Activated CD4-positive, alpha-beta T cell treated with anti-CD3 and anti-CD28 coated beads for 48 hours (primary cell): ENCODE results near the gene CYBC1.

ENCODE experiments used
- DNase-seq: peaks from one replicate; pipeline ENCODE4 v3.0.0-alpha.2; 2020

Gene CYBC1

DNA sequence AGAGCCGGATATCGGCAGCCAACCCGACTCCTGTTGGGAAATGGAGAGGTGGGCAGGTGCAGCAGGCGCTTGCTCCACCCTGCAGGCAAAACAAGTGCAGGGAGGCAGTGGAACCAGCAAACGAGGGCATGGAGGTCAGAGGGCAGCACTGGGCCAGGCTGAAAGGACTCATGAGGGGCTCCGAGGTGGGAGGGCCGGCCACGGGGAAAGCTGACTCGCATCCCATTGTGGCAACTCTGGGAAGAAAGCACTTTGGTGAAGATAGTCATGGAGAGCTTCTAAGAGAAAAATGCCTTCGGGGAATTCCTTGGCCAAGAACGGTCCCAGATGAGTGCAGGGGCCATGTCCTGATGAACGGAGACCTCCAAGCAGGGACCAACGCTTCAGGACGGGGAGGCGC lies 4.4 kb downstream of the CYBC1 start:
- no peak for DNase-seq

GRCh38 chr17:82445542-82445941 lies 5.0 kb downstream of the CYBC1 start:
- no peak for DNase-seq

DNA sequence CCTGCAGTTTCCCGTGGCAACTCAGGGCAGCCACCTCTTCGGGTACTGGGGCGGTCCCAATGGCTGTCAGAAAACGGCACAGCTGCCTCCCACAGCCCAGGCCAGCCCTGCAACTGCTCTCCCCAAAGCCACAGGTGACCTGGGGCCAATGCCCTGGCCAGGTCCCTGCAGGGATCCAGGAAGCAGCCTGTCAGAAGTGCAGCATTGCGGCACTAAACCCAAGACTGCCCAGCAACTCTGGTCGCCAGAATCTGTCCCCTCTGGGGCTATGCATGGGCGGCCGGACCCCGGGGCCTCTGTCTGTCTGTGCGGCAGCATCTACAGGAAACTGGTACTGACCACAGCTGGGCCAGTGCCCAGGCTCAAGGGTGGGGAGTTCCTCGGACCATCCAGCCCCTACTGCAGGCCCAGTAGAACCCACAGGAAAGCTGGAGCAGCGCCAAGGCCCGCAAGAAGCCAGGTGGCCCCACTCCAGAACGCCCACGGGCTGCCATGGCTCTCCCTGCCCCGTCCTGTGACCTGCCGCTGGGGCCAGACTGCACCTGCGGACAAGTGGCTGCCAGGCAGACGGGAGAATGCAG lies 5.5 kb downstream of the CYBC1 start:
- DNase-seq: no peak

DNA sequence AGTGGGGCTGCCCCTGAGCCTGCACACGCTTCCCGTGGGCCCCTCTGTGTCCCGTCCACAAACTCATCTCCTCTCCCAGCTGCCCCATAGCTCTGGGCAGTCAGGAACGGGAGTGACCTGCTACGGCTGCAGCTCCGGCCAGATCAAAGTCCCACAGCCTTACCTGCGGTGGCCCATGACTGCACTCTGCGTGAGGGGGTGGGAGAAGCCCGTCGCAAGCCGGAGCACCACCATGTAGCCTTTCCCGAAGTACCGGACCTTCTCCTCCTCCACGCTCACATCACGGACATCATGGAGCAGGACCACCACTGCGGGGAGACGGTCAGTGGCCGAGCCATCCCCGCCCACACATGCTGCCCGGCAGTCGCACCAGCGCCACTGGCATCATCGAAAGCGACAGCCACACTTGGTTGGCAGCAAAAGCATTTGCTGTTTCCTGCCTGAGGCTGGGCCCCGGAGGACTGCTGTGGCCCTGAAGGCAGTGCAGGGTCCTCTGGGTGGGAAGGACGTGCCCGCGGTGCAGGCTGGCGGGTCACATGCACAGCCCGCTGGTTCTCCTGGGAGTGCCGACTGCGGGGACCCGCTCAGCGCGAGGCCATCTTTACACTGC lies 6.2 kb downstream of the CYBC1 start:
- DNase-seq: no peak

DNA sequence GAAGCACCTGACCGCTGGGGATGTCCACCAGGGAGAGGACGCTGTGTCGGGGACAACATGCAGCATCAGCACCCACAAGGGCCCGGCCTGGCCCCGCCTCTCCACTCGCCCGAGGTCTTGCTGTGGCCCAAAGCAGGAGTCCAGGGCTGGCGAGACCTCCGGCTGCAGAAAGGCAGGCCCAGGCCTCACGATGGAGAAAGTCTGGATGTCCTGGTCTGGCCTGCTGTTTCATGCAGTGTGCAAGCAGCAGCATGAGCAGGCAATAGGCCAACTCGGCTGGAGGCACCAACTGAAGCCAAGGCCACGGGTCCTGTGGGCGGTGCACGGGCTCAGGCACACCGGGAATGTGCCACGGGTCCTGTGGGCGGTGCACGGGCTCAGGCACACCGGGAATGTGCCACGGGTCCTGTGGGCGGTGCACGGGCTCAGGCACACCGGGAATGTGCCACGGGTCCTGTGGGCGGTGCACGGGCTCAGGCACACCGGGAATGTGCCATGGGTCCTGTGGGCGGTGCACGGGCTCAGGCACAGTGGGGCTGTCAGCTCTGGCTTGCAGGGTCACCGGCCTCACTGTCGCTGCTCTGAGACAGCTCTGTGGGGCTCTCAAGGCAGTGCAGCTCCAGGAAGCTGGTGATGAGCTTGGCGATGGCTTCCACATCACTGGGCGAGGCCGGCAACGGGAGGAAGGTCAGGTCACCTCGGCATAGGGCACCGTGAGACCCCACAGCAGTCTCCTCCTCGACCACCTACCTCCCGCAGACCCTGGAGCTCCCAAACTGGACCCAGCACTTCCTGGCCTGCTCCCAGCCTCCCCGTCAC lies 6.9 kb downstream of the CYBC1 start:
- DNase-seq: no peak

DNA sequence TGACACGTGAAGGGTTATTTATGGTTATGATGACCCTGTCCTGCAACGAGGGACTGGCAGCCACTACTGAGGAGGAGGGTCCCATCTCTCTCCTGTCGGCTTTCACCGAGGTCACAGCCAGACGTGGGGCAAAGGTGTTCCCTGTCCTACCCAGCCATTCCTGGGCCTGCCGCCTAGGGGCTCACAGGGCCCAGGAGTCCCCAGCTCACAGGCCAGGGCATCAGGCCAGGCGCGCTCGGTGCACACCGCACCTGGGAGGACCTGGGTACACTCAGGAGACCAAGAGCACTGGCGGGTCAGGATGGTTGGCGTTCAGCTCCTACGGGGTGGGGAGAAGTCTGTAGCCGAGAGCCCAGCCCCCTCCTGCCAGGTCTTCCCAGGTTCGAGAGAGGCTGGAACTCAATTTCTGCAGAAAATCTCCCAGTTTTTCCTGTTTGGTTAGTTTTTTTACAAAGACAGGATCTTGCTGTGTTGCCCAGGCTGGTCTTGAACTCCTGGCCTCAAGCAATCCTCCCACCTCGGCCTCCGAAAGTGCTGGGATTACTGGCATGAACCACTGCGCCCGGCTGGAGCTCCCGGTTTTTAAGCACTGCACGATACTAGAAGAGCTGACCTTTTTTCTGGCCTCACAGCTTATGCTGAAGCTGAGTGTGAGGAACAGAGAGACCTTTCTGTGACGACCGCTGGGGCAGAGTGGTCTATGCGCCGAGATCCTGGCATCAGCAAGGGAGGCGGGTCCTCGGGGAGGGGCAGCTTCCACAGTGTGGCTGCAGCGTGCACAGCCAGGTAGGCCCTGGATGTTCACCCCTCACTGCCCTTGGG lies 7.7 kb downstream of the CYBC1 start:
- DNase-seq: no peak

GRCh38 chr17:82441691-82442487 lies 8.7 kb downstream of the CYBC1 start:
- no peak for DNase-seq

DNA sequence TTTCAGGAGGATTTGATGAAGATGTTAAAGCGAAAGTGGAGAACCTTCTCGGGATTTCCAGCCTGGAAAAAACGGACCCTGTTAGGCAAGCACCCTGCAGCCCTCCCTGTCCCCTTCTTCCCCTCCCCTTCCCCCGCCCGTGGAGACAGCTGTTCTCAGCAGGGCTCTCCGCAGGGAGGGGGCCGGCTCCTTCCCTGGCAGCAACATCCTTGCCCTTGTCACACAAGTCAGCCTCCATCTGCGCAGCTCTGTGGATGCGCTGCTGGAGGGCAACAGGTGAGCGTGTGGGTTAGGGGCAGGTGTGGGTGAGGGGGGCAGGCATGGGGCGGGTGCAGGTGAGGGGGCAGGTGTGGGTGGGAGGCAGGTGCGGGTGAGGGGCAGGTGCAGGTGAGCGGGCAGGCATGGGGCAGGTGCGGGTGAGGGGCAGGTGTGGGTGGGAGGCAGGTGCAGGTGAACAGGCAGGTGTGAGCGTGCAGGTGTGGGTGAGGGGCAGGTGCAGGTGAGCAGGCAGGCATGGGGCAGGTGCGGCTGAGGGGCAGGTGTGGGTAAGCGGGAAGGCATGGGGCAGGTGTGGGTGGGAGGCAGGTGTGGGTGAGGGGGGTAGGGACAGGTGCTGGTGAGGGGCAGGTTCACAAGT lies 9.4 kb downstream of the CYBC1 start:
- DNase-seq: no peak

- no peak for DNase-seq
These were observed 10.0 kb downstream of the CYBC1 start for GRCh38 chr17:82440469-82440981.

- DNase-seq: no peak
These were observed 10.7 kb downstream of the CYBC1 start for GRCh38 chr17:82439829-82440365.

- no peak for DNase-seq
These were observed 11.2 kb downstream of the CYBC1 start for GRCh38 chr17:82439194-82439828.

- no peak for DNase-seq
These were observed 12.0 kb downstream of the CYBC1 start for GRCh38 chr17:82438401-82439193.

DNA sequence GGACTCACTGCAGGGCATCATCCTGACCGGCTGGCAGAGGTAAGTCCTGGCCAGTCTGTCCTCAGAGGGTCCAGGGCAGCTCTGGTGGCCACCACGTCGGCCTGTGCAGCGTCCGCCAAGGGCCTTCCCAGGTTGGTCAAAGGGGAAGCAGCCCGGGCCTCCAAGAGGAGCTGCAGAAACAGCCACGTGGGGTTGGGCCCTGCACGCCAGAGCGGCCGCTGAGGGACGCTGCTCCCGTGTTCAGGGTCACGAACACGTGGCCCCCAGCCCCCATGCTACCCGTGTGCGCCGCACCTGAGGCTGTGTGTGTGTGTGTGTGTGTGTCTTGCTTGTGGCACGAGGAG lies 13.3 kb downstream of the CYBC1 start:
- no peak for DNase-seq

GRCh38 chr17:82436601-82437324 lies 13.8 kb downstream of the CYBC1 start:
- DNase-seq: no peak

DNA sequence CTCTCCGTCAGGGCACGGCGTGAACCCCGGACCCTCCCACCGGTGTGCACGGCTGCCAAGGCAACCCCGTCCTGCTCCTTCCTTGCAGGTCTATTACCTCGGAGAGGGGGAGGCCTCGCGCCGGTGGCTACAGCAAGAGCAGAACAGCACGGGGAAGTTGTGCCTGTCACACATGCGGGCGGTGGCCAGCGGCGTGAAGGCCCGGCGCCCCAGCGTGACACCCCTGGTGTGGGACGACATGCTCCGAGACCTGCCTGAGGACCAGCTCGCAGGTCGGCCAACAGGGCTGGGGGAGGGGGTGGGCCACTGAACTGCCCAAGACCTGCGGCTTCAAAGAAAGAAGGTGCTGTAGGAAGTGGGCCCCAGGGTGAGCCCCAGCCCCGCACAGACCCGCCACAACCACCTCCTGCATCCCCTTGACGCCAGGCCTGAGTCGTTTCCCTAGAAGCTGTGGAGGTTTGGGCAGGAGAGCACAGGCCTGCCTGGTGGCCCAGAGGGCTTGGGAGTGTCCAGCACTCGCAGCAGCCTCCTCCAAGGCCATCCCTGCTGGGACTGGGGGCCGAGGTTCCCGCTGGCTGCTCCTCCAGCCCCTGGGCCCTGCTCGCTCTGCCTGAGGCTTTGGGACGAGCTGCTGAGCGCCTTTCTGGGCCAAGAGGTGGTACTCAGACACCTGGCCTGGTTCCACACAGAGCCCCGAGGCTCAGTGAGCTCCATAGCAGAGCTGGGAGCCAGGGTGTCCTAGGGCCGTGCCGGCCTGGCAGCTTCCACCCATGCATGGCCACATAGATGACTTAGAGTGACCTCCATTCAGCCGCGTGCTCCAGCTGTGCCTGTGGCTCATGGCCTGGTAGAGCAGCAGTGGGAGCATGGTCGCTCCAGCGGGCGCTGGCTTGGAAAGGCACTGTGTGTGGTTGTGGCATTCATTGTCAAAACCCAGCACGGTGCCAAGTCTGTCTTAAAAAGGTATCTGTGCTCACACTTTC lies 14.7 kb downstream of the CYBC1 start:
- DNase-seq: no peak

- DNase-seq: no peak
These were observed 15.4 kb downstream of the CYBC1 start for GRCh38 chr17:82435103-82435502.

GRCh38 chr17:82434216-82434565 lies 16.4 kb downstream of the CYBC1 start:
- DNase-seq: no peak

DNA sequence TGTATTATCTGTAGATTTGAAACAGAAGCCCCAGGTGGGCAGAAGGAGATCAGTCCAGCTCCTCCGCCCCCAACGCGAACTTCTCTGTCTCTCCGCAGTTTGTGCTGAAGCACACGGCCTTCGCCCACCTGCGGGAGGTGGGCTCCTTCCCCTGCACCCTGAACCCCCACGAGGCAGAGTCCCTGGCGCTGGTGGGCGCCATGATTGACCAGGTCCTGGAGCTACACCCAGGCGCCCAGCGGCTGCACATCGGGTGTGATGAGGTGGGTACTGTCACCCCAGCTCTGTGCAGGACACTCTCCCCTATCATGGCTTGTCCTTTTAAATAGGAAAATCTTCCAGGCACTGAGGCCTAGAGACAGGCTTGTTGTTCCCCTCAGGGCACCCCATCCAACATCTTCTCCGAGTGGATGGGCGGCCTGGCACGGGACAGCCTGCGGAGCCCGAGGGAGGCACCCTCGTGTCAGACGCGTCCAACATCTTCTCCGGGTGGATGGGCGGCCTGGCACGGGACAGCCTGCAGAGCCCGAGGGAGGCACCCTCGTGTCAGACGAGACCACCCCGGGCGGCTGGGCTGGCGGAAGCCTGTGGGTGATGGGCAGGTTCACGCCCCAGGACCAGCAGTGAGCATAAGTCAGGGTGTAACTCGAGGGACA lies 16.9 kb downstream of the CYBC1 start:
- DNase-seq: no peak
